Right lobe of liver (tissue), 4 donors: ENCODE data around the gene SLC10A7.

Source experiments
- POLR2A ChIP-seq: fragments of 450-650 bp; IDR thresholded peaks from one replicate; pipeline ENCODE4 v1.6.1; 2017; ENCODE audit warnings: antibody characterized with exemption, mild to moderate bottlenecking
- TF ChIP-seq, protein P1 (sequence below), 4 donors: fragments of 200-600 bp in 3 of 4; fragments of 450-650 bp in 1 of 4; IDR thresholded peaks; one replicate each; pipeline versions ENCODE4 v1.5.1 to v1.8.0; 2016 to 2022; ENCODE audit warnings: antibody characterized with exemption in 4 of 4, mild to moderate bottlenecking in 2 of 4
- donor health status: DM: no; HTN: no; CAD: no.
- donor health status: DM: no; HTN: no; CAD: no.
- donor health status: DM: no; HTN: yes; CAD: no.

- no peak for TF ChIP-seq POLR2A
- TF ChIP-seq, protein P1, sequence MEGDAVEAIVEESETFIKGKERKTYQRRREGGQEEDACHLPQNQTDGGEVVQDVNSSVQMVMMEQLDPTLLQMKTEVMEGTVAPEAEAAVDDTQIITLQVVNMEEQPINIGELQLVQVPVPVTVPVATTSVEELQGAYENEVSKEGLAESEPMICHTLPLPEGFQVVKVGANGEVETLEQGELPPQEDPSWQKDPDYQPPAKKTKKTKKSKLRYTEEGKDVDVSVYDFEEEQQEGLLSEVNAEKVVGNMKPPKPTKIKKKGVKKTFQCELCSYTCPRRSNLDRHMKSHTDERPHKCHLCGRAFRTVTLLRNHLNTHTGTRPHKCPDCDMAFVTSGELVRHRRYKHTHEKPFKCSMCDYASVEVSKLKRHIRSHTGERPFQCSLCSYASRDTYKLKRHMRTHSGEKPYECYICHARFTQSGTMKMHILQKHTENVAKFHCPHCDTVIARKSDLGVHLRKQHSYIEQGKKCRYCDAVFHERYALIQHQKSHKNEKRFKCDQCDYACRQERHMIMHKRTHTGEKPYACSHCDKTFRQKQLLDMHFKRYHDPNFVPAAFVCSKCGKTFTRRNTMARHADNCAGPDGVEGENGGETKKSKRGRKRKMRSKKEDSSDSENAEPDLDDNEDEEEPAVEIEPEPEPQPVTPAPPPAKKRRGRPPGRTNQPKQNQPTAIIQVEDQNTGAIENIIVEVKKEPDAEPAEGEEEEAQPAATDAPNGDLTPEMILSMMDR (IDR thresholded peaks at IDR 0.05) = no peak
These were observed 1.1 kb upstream of the SLC10A7 start for GRCh38 chr4:146522869-146523205.
